ENCODE measurements around the gene ICA1L. TPM values are rescaled to one million over a fixed set of nuclear protein-coding genes. Genes with fewer than 3 reads are reported as not detected.

The ICA1L gene
- total RNA-seq, 1 experiment from 2014 or later = 4.5 TPM

GRCh38 chr2:202771336-202771735, 100.2 kb downstream of the ICA1L start:
- no peak overlapping the region for H3K27ac Mint-ChIP-seq
- Histone ChIP-seq H2BK120ac (ENCODE audit: low read depth, low read length, poor library complexity, severe bottlenecking) (no peak overlapping the region), H2BK12ac (ENCODE audit: insufficient read length, low read depth, low read length) (no peak overlapping the region), H4K91ac (ENCODE audit: insufficient read length, low read depth, low read length) (no peak overlapping the region), H3K4me1 (ENCODE audit: insufficient read depth, low read length) (no peaks in the 10 kb centered on the region), H4K5ac (ENCODE audit: insufficient read length, low read depth, low read length) (no peak overlapping the region), H3K23ac (ENCODE audit: insufficient read length, low read depth, low read length) (no peak overlapping the region), H3K18ac (ENCODE audit: insufficient read length, low read depth, low read length) (no peak overlapping the region), H3K56ac (ENCODE audit: insufficient read length, low read depth, low read length) (no peak overlapping the region), H2BK20ac (ENCODE audit: low read depth, low read length, poor library complexity, severe bottlenecking) (no peak overlapping the region), H3T11ph (ENCODE audit: low read length) (no peak overlapping the region), H3K9ac (ENCODE audit: extremely low read depth, insufficient read length, low read length) (no peak overlapping the region), H4K8ac (replicated peaks; ENCODE audit: insufficient read length, low read depth, low read length) (no peak overlapping the region), H3K79me2 (ENCODE audit: insufficient read depth, low read length) (no peaks in the 10 kb centered on the region), H3K4ac (ENCODE audit: low read depth, low read length) (no peak overlapping the region), H3K27ac (ENCODE audit: insufficient read length, low read depth, low read length) (no peak overlapping the region), H2AFZ (ENCODE audit: low read length) (no peak overlapping the region), H2BK5ac (ENCODE audit: insufficient read length, low read length) (no peak overlapping the region), H3K79me1 (ENCODE audit: insufficient read depth, low read depth, low read length, poor library complexity, severe bottlenecking) (no peaks in the 10 kb centered on the region), H2AK5ac (ENCODE audit: insufficient read length, low read length) (no peak overlapping the region), H3K27me3 (ENCODE audit: insufficient read depth, low read length) (no peaks in the 10 kb centered on the region), H3K4me2 (ENCODE audit: insufficient read depth, insufficient read length, low read length) (no peak overlapping the region), H3K14ac (ENCODE audit: insufficient read depth, low read length) (no peak overlapping the region), H3K9me3 (ENCODE audit: control insufficient read depth, low read depth, low read length) (no peaks in the 10 kb centered on the region), H4K20me1 (ENCODE audit: control insufficient read depth, insufficient read depth, insufficient read length) (no peaks in the 10 kb centered on the region), H2BK15ac (ENCODE audit: low read depth, low read length) (no peak overlapping the region), H3K23me2 (ENCODE audit: insufficient read length, low read depth, low read length, poor library complexity, severe bottlenecking) (no peaks in the 10 kb centered on the region)
- WGBS (ENCODE audit: extremely low coverage, insufficient read length, low lambda C conversion rate) = no CpG with 5 or more reads among the region's 1 CpG
- no peaks in the 10 kb centered on the region for H3K9me3 Mint-ChIP-seq
- no peak for TF ChIP-seq CTCF (conservative IDR thresholded peaks at IDR 0.05)
- no peak overlapping the region for H3K4me3 Mint-ChIP-seq
- H3K4me1 Mint-ChIP-seq = peaks cover 17% of the 10 kb centered on the region in 2 experiments
- peaks cover 4 to 16% (median 16%) of the 10 kb centered on the region in 3 experiments; a peak in 5 of 7 replicates for H3K36me3 Mint-ChIP-seq (ENCODE audit: insufficient read depth in 1 of 3, low read depth in 3 of 3)
- DNase-seq = no peak
- no peaks in the 10 kb centered on the region for H3K27me3 Mint-ChIP-seq (ENCODE audit: low read depth)
